ENCODE data around the gene USP16.
A peak's percentile ranks its signal among the peaks of the same experiment; 100 is the strongest.
"Not testable (repeated sequence)": the region's sequence is repeated elsewhere in the genome, so short reads cannot be mapped to it uniquely, and the experiment has no call there.

USP16 gene

GRCh38 chr21:29033301-29033700, 8.8 kb downstream of the USP16 start:
- DNase-seq (ENCODE audit: low read depth, low spot score) = no peak

DNA sequence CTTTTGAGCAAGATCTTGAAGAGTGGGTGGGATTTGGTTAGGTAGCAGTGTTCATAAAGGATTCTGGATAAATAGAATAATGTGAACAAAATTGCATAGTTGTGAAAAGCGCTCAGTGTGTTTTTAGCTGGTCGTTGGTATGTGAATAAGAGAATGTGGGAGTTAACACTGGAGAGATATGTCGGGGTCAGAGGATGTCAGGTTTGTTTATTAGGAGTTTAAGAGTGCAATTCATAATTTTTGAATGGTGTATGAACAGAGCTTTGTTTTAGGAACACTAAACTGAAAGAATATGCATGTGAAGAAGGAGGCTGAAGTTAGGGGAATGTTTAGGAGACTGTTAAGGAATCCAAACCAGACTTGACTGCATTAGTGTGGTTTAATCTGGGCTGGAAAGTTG, 9.4 kb downstream of the USP16 start:
- no peak for DNase-seq (ENCODE audit: low read depth, low spot score)

GRCh38 chr21:29034678-29035077, 10.2 kb downstream of the USP16 start:
- no peak for DNase-seq (ENCODE audit: low read depth, low spot score)

GRCh38 chr21:29052224-29052623, 27.8 kb downstream of the USP16 start:
- no peak for DNase-seq (ENCODE audit: low read depth, low spot score)

DNA sequence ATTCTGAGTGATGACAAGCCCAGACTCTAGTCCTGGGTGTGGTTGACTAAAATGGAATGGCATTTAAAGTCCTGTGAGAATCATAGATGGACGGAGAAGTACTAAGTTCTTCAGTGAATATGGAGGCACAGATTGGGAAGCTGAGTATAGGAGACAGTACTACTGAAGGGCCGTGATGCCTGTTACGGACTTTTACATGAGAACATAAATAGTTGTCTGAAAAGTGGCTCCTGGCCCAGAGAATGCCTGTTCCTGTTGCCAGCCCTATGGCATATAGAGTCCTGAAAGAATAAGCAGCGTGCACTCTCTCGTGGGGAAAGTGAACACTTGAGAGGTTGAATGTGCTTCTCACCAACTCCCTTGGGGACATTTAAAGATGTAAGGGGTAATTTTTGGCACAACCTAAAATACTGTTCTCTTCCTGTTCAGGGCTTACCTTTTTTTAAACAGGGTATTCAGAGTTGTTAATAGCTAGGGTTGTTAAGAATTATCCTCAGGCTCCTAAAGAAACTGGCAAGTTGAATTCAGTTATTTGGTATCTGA, 28.6 kb downstream of the USP16 start:
- DNase-seq (ENCODE audit: low read depth, low spot score) = no peak

DNA sequence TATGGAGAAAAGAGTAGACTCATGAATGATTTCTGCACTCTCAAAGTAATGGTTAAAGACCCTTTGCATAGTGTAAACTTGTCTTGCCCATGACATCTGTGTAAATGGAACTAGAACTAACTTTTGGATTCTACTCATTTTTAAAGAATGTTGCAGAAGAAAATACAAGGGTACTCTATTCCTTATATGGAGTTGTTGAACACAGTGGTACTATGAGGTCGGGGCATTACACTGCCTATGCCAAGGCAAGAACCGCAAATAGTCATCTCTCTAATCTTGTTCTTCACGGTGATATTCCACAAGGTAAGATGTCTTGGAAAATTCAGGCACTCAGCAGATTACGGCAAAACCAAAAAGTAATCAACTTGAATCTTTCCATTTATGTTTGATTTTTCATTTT, 29.2 kb downstream of the USP16 start:
- no peak for DNase-seq (ENCODE audit: low read depth, low spot score)

DNA sequence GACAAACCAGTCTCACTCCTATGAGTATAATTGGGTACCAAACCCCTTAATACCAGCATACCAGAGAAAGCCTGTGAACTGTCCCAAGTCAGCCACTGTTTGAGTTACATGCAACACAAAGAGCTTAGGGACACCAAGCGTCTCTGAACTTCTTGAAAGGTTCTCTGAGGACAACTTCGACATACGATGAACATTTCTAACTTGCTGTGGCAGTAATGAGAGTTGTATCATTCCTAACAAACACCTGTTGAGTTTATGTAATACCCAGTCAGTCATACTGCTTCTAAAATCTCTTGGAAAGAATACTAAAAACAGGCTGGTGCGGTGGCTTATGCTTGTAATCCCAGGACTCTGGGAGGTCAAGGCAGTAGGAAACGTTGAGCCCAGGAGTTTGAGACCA, 30.6 kb downstream of the USP16 start:
- DNase-seq (ENCODE audit: low read depth, low spot score) = no peak

DNA sequence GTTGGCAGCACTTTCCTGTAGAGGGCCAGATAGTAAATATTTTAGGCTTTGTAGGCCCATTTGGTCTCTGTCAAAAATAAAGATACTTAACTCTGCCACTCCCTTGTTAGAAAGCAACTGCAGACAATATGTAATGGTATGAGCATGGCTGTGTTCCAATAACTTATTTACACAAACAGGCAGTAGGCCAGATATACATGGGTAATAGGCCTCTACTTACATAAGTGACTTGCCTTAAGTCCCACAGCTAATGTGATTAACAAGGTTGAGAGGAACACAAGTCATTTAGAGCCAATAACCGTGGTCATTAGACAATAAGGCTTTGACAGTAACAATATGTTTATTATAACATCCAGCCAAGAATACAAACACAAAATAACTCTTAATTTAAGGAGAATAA, 31.5 kb downstream of the USP16 start:
- no peak for DNase-seq (ENCODE audit: low read depth, low spot score)

DNA sequence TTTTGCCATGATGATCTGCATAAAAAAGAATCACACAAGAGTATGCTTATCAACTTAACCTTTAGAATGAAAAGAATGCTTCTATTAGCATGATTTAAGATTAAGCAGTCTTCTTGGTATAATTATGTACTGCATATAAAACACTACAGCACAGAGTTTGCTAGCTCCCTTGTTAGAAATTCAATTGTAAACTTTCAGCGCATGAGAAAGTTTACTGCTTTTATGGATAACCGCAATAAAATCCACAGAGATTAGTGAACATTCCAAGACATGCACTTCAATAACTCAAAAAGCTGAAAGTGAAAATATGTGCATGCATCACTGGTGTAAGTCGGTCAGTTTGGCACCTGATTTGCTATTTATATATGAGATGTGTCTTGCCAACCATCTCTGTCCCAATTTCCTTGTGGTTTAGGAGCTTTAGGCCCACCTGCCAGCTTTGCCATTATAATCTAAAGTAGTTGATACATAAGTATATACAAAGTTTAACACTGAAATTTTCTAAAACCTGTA, 32.1 kb downstream of the USP16 start:
- DNase-seq (ENCODE audit: low read depth, low spot score) = no peak

DNA sequence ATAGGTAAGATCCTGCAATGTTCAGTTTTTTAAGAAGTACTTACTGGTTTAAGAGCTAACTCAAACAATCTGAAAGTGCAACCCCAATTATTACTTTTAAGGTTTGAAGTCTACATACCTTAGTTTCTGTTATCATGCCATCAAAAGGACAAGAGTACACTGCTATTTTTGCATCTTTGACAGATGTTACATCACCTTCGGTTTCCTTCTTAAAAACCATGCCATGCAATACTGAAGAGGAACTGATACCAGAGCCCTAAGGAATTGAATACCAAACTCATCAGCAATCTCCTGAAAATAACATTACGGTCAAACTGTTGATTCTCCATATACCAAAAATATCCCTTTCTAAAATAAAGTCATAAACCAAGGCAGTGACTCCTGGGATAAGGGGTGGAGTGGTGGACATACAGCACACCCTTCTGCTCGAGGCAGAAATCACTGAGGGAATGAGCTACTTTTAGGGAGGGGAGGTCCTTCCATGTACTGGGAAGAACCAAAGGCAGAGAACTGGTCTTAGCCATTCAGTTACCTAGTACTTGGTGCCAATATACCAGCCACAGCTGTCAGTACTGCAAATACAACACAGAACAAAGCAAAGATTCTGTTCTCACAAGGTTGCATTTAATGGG, 40.5 kb downstream of the USP16 start:
- no peak for DNase-seq (ENCODE audit: low read depth, low spot score)

DNA sequence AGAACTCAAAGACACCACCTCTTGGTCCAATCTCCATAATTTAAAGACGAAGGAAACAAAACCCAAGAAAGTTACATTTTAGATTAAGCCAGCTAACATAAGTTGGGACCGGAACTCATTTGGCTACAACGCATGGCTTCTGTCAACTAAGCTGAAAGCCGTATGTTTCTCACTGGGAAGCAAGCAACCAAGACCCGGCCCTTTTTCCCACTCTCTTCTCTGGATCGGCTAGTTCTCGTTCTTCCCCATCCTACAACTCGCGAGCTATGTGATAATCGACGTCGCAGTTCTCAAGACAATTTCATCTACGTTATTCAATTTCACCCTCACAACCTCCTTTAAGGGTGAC, 48.4 kb downstream of the USP16 start:
- no peak for DNase-seq (ENCODE audit: low read depth, low spot score)

DNA sequence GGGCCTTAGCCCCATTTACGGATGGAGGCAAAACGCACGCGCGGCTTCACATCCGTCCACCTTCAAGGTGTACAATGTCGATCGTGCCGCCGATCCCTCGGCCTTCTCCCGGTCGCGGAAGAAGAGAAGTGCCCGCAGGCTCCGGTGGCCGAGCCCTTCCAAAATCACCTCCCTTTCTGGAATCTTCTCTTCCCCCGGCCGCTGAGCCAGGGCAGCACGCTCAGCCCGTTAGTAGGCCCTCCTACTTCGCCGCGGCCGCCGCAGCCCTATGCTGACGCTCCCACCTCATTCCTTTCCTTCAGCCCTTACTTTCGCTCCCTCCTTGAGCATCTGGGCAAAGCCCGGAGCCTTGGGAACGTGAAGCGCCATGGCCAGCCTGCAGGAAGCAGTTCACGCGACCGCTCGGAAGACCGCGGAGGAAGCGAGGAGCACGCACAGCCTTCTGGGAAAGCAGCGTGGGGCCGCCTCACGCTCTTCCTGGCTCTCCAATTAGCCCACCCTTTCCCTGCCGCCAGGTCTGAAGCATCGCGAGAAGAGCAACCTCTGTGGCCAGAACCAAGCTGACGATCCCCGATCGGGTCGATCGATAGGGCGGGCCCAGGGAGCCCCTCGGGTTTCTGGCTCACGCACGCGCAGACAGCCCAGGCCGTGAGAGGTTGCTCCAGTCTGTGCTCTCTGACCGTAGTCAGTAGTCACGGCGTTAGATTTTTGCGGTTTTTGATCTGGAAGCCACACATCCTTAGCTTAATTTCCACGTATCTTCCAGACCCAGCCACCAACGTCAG, 48.9 kb downstream of the USP16 start, which contains the start of gene CCT8:
CCT8 (minus strand) TSS at position 427 of the 785 bp plus-strand sequence; CDS start at position 369, 58 bp downstream.
- peak; percentile 97 for DNase-seq (ENCODE audit: low read depth, low spot score)

- DNase-seq (ENCODE audit: low read depth, low spot score) = no peak
These were observed 49.5 kb downstream of the USP16 start for GRCh38 chr21:29074007-29074376.

DNA sequence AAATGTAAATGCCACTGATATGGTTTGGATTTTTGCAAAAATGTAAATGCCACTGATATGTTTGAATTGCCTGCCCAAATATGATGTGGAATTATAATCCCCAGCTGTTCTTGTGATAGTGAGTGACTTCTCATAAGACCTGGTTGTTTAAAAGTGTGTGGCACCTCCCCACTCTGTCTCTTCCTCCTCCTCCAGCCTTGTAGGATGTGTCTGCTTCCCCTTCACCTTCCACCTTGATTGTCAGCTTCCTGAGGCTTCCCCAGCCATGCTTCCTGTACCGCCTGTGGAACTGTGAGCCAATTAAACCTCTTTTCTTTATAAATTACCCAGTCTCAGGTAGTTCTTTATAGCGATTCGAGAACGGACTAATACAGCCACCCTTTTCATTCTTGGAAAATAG, 50.3 kb downstream of the USP16 start:
- no peak for DNase-seq (ENCODE audit: low read depth, low spot score)

DNA sequence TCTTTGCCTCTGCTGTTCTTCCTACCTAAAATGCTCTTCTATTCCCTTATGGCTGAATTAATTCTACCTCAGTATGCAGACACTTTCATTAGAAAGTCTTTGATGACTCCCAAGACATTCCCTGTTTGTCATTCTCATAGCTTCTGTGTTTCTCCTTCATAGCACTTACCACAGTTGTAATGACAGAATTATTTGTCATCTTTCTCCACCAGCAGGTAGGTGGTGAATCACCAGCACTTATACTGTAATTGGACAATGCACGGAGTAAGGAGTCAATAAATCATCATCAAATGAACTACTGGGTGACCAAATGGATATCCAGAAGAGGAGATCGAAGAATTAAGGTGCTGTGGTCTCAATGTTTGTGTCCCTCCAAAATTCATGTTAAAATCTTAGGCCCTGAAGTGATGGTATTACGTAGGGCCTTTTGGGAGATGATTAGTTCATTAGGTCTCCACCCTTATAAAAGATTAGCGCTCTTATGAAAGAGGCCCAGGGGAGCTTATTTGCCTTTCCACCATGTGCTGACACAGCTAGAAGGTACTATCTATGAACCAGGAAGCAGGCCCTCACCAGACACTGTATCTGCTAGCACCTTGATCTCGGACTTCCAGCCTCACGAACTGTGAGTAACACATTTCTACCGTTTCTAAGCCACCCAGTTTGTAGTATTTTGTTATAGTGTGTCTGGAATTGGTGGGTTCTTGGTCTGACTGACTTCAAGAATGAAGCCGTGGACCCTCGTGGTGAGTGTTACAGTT, 51.4 kb downstream of the USP16 start:
- DNase-seq (ENCODE audit: low read depth, low spot score) = no peak

- DNase-seq (ENCODE audit: low read depth, low spot score) = not testable (repeated sequence)
These were observed 52.5 kb downstream of the USP16 start for GRCh38 chr21:29076731-29077640.

GRCh38 chr21:29077651-29078090, 53.2 kb downstream of the USP16 start:
- DNase-seq (ENCODE audit: low read depth, low spot score) = no peak

DNA sequence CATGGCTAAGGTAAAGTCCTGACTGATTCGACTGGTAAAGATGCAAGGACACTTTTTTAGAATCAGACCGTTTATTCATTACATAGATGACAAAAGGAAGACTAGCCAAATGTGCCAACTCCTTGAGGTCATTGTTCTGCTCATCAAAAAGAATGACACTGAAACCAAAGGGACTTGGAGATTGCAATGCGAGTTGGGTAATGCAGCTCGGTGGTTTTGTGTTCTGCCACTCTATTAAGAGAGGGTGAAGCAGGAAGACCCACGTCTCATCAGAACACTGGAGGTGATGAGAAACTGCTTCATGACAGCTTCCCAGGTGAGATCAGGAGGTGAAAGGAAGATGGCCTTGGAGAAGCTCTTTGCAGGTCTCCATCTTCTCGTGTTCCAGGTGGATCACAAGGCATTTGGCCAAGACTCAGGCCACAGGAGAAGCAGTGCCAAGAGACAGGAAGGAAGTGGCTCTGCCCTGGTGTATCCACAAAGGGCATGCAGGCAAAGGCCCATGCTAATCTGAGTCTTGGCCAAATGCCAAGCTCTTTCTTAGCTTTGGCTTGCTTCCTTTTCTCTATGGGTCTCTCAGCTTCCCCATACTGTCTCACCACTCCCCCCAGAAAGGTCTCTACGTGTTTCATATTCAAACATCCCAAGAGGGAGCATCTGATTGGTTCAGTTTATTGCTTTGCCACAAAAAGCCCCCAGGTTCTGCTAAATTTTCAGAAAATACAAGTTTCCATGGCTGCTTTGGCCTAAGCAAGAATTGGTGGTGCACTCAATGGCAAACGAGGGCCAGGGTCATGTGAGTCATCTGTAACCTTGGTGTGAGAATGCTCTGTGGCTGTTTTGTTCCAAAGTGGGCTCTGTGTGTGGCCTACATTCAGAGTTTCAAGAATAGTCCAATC, 54.6 kb downstream of the USP16 start:
- no peak for DNase-seq (ENCODE audit: low read depth, low spot score)

GRCh38 chr21:29080454-29080941, 56.0 kb downstream of the USP16 start:
- no peak for DNase-seq (ENCODE audit: low read depth, low spot score)

Data from brain pericyte (primary cell).